Measurements from ENCODE around the gene PPP1R3D. TPM values are rescaled to one million over a fixed set of nuclear protein-coding genes. Genes with fewer than 3 reads are reported as not detected.
"Not testable (repeated sequence)": the region's sequence is repeated elsewhere in the genome, so short reads cannot be mapped to it uniquely, and the experiment has no call there.

PPP1R3D gene
- total RNA-seq, 1 experiment from 2014 or later: 7.0 TPM

DNA sequence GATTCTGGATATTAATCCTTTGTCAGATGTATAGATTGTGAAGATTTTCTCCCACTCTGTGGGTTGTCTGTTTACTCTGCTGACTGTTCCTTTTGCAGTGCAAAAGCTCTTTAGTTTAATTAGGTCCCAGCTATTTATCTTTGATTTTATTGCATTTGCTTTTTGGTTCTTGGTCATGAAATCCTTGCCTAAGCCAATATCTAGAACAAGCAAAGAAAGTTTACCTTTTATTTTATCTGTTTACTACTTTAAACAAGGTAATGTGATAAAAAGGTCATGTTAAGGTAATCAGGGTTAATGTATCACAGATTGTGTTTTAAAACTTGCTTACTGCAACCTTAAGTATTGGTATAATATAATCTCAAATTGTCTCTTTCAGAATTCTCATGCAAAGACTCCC, 17.5 kb upstream of the PPP1R3D start:
- H3K9me3 ChIP-seq (ENCODE audit: low read length): not testable (repeated sequence)

GRCh38 chr20:59955131-59955796, 15.2 kb upstream of the PPP1R3D start:
- Histone ChIP-seq H4K20me1 (ENCODE audit: insufficient read depth, low read depth, low read length) (no peaks in the 10 kb centered on the region), H3K4me2 (ENCODE audit: low read depth, low read length, poor library complexity, severe bottlenecking) (no peak overlapping the region), H3K27ac (ENCODE audit: low read length) (no peak overlapping the region), H3K36me3 (ENCODE audit: insufficient read depth, low read length) (no peaks in the 10 kb centered on the region), H3K4me1 (ENCODE audit: low read length) (no peaks in the 10 kb centered on the region), H3K4me3 (ENCODE audit: low read length) (no peak overlapping the region), H2AFZ (ENCODE audit: low read length) (no peak overlapping the region), H3K79me2 (ENCODE audit: low read length) (no peaks in the 10 kb centered on the region), H3K9me2 (replicated peaks; ENCODE audit: insufficient read depth, low read length) (no peaks in the 10 kb centered on the region), H3K9me3 (ENCODE audit: low read length) (no peaks in the 10 kb centered on the region), H3K9ac (ENCODE audit: low read length) (no peak overlapping the region), H3K27me3 (ENCODE audit: low read length) (no peaks in the 10 kb centered on the region)
- DNase-seq: no peak

More for the DNA sequence above, 17.5 kb upstream of the PPP1R3D start:
- not testable (repeated sequence) for H3K79me2 ChIP-seq (ENCODE audit: low read length); H3K4me2 ChIP-seq (ENCODE audit: low read depth, low read length, poor library complexity, severe bottlenecking); H3K9me2 ChIP-seq (replicated peaks; ENCODE audit: insufficient read depth, low read length); H2AFZ ChIP-seq (ENCODE audit: low read length); DNase-seq; H3K9ac ChIP-seq (ENCODE audit: low read length); H3K36me3 ChIP-seq (ENCODE audit: insufficient read depth, low read length); H3K27me3 ChIP-seq (ENCODE audit: low read length); H4K20me1 ChIP-seq (ENCODE audit: insufficient read depth, low read depth, low read length); H3K27ac ChIP-seq (ENCODE audit: low read length); H3K4me1 ChIP-seq (ENCODE audit: low read length); H3K4me3 ChIP-seq (ENCODE audit: low read length)

- no peaks in the 10 kb centered on the region for H3K4me1 ChIP-seq (ENCODE audit: low read length)
- H3K9ac ChIP-seq (ENCODE audit: low read length): no peak overlapping the region
- no peak overlapping the region for H3K27ac ChIP-seq (ENCODE audit: low read length)
- H3K9me2 ChIP-seq (replicated peaks; ENCODE audit: insufficient read depth, low read length): no peaks in the 10 kb centered on the region
- H3K9me3 ChIP-seq (ENCODE audit: low read length): no peaks in the 10 kb centered on the region
- H3K79me2 ChIP-seq (ENCODE audit: low read length): no peaks in the 10 kb centered on the region
- H3K4me3 ChIP-seq (ENCODE audit: low read length): no peak overlapping the region
- no peaks in the 10 kb centered on the region; the same call in 1 of the 2 replicates for H3K36me3 ChIP-seq (ENCODE audit: insufficient read depth, low read length)
- H4K20me1 ChIP-seq (ENCODE audit: insufficient read depth, low read depth, low read length): no peaks in the 10 kb centered on the region
- H2AFZ ChIP-seq (ENCODE audit: low read length): no peak overlapping the region
- no peaks in the 10 kb centered on the region for H3K27me3 ChIP-seq (ENCODE audit: low read length)
- no peak overlapping the region for H3K4me2 ChIP-seq (ENCODE audit: low read depth, low read length, poor library complexity, severe bottlenecking)
- no peak for DNase-seq
Measured at GRCh38 chr20:59954718-59955117, 14.6 kb upstream of the PPP1R3D start.

GRCh38 chr20:59949911-59950310, 9.8 kb upstream of the PPP1R3D start:
- Histone ChIP-seq H3K36me3 (ENCODE audit: insufficient read depth, low read length) (no peaks in the 10 kb centered on the region; the same call in 1 of the 2 replicates), H3K9ac (ENCODE audit: low read length) (no peak overlapping the region), H3K27ac (ENCODE audit: low read length) (no peak overlapping the region), H3K4me1 (ENCODE audit: low read length) (peaks cover 22% of the 10 kb centered on the region), H3K9me2 (replicated peaks; ENCODE audit: insufficient read depth, low read length) (no peaks in the 10 kb centered on the region), H2AFZ (ENCODE audit: low read length) (no peak overlapping the region), H3K27me3 (ENCODE audit: low read length) (no peaks in the 10 kb centered on the region), H3K4me3 (ENCODE audit: low read length) (no peak overlapping the region), H3K4me2 (ENCODE audit: low read depth, low read length, poor library complexity, severe bottlenecking) (no peak overlapping the region), H3K79me2 (ENCODE audit: low read length) (no peaks in the 10 kb centered on the region), H4K20me1 (ENCODE audit: insufficient read depth, low read depth, low read length) (no peaks in the 10 kb centered on the region), H3K9me3 (ENCODE audit: low read length) (no peaks in the 10 kb centered on the region)
- DNase-seq: no peak

DNA sequence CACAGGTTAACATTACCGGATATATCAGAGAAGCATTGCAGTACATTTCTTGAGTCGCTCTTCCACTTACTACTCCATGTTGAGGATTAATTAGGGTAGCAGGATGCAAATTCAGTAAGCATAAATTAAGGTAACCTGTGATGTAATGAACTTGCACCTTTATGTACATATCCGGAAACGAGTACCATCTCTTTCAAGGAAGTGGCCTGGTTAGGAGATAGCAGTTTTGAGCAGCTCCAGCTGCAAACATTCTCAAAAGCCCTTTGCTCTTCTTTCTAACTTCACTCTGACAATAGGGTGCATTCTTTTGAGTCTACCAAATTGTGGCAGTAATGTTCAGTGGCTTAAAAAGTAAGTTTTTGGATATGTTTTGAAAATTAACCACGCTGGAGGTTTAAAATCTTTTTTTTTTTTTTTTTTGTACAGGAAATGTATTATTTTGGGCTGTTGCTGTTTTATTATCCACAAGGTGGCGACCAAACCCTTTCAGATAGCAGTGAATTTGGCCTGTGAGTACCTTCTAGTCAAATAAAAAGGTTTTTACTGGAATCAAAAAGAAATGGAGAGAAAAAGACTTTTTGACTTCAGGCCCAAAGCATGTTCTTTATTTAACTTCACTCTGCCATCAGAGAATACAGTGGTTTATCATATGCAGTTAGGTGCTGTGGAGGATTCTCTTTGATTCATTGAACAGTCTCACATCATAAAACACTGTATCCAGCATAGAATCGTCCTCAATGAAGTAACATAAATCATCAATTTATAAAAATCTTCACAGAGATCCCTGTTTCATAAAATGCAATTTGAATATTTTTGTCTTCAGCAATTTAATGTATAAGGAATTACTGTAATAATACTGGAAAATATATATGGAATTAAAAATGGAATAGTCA, 9.0 kb upstream of the PPP1R3D start:
- peak; percentile 81 for DNase-seq
- Histone ChIP-seq H2AFZ (ENCODE audit: low read length) (peak overlapping the region; percentile 55), H3K9me2 (replicated peaks; ENCODE audit: insufficient read depth, low read length) (no peaks in the 10 kb centered on the region)

DNA sequence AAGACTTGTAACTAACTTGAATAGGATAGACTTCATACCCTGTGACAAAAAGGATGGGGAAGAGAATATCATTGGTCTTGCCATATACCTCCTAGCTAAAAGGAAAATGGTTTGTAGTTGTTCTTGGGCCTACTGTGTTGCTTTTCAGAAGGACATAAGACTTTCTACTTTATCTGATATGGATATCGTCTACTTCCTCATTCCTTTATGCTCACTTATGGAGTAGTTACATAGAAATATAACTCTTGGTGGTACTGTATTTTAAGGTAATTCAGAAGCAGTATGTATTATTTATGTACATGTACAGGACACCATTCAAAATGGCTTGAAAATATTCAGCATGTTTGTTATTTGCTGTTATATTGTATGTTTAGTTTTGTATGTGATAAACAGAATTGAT, 8.1 kb upstream of the PPP1R3D start:
- no peaks in the 10 kb centered on the region for H3K9me2 ChIP-seq (replicated peaks; ENCODE audit: insufficient read depth, low read length)
- H3K9me3 ChIP-seq (ENCODE audit: low read length): no peaks in the 10 kb centered on the region
- H3K79me2 ChIP-seq (ENCODE audit: low read length): 0 out of 2 replicates have a peak, but pooled peaks cover 5% of the 10 kb centered on the region
- H3K4me2 ChIP-seq (ENCODE audit: low read depth, low read length, poor library complexity, severe bottlenecking): no peak overlapping the region
- no peak overlapping the region for H3K4me3 ChIP-seq (ENCODE audit: low read length)
- H3K27me3 ChIP-seq (ENCODE audit: low read length): no peaks in the 10 kb centered on the region
- H2AFZ ChIP-seq (ENCODE audit: low read length): no peak overlapping the region
- no peaks in the 10 kb centered on the region for H4K20me1 ChIP-seq (ENCODE audit: insufficient read depth, low read depth, low read length)
- H3K9ac ChIP-seq (ENCODE audit: low read length): no peak overlapping the region
- no peak for DNase-seq
- peaks cover 11% of the 10 kb centered on the region; the same call in 1 of the 2 replicates for H3K36me3 ChIP-seq (ENCODE audit: insufficient read depth, low read length)
- H3K27ac ChIP-seq (ENCODE audit: low read length): peak overlapping the region; percentile 35; the same call in 1 of the 2 replicates
- peaks cover 32% of the 10 kb centered on the region for H3K4me1 ChIP-seq (ENCODE audit: low read length)

More for the DNA sequence above, 9.0 kb upstream of the PPP1R3D start:
- peak overlapping the region; percentile 22; the same call in 1 of the 2 replicates for H3K9ac ChIP-seq (ENCODE audit: low read length)
- H3K4me1 ChIP-seq (ENCODE audit: low read length): peaks cover 31% of the 10 kb centered on the region
- H3K4me2 ChIP-seq (ENCODE audit: low read depth, low read length, poor library complexity, severe bottlenecking): peak overlapping the region; percentile 51
- H3K9me3 ChIP-seq (ENCODE audit: low read length): no peaks in the 10 kb centered on the region
- H3K4me3 ChIP-seq (ENCODE audit: low read length): no peak overlapping the region
- H4K20me1 ChIP-seq (ENCODE audit: insufficient read depth, low read depth, low read length): no peaks in the 10 kb centered on the region
- H3K27ac ChIP-seq (ENCODE audit: low read length): peak overlapping the region; percentile 35; the same call in 1 of the 2 replicates
- H3K36me3 ChIP-seq (ENCODE audit: insufficient read depth, low read length): peaks cover 3% of the 10 kb centered on the region; the same call in 1 of the 2 replicates
- H3K79me2 ChIP-seq (ENCODE audit: low read length): 0 out of 2 replicates have a peak, but pooled peaks cover 2% of the 10 kb centered on the region
- no peaks in the 10 kb centered on the region for H3K27me3 ChIP-seq (ENCODE audit: low read length)

- no peak for DNase-seq
- Histone ChIP-seq H3K9me2 (replicated peaks; ENCODE audit: insufficient read depth, low read length) (no peaks in the 10 kb centered on the region), H2AFZ (ENCODE audit: low read length) (no peak overlapping the region), H3K36me3 (ENCODE audit: insufficient read depth, low read length) (peaks cover 20% of the 10 kb centered on the region; the same call in 1 of the 2 replicates), H4K20me1 (ENCODE audit: insufficient read depth, low read depth, low read length) (no peaks in the 10 kb centered on the region), H3K4me1 (ENCODE audit: low read length) (peaks cover 33% of the 10 kb centered on the region), H3K27me3 (ENCODE audit: low read length) (no peaks in the 10 kb centered on the region), H3K4me2 (ENCODE audit: low read depth, low read length, poor library complexity, severe bottlenecking) (no peak overlapping the region), H3K27ac (ENCODE audit: low read length) (no peak overlapping the region), H3K79me2 (ENCODE audit: low read length) (peaks cover 6% of the 10 kb centered on the region), H3K9ac (ENCODE audit: low read length) (no peak overlapping the region), H3K9me3 (ENCODE audit: low read length) (no peaks in the 10 kb centered on the region), H3K4me3 (ENCODE audit: low read length) (no peak overlapping the region)
Measured at GRCh38 chr20:59947376-59947775, 7.3 kb upstream of the PPP1R3D start.

DNA sequence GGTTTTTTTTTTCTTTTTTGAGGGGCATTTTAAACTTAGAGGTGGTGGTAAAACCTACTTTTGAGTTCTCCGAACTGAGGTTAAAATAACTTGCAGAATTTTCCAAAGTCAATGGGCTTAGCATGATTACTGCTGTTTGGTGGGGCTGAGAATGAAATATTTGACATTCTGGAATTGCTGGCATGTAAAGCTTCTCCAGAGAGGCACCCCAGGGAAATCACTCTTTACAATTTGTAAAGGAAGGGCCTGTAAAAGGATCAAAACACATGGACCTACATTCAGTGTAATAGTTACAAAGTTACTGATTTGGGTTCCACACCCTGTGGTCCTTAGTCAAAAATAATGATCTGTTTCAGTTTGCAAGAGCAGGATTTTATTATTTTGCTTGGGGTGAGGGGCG, 5.6 kb upstream of the PPP1R3D start:
- H3K4me2 ChIP-seq (ENCODE audit: low read depth, low read length, poor library complexity, severe bottlenecking): no peak overlapping the region
- DNase-seq: no peak
- H3K27ac ChIP-seq (ENCODE audit: low read length): no peak overlapping the region
- no peaks in the 10 kb centered on the region for H3K9me2 ChIP-seq (replicated peaks; ENCODE audit: insufficient read depth, low read length)
- H2AFZ ChIP-seq (ENCODE audit: low read length): no peak overlapping the region
- no peaks in the 10 kb centered on the region for H3K9me3 ChIP-seq (ENCODE audit: low read length)
- no peaks in the 10 kb centered on the region for H3K27me3 ChIP-seq (ENCODE audit: low read length)
- peaks cover 24% of the 10 kb centered on the region; the same call in 1 of the 2 replicates for H3K36me3 ChIP-seq (ENCODE audit: insufficient read depth, low read length)
- H4K20me1 ChIP-seq (ENCODE audit: insufficient read depth, low read depth, low read length): no peaks in the 10 kb centered on the region
- no peak overlapping the region for H3K4me3 ChIP-seq (ENCODE audit: low read length)
- peaks cover 44% of the 10 kb centered on the region for H3K4me1 ChIP-seq (ENCODE audit: low read length)
- H3K79me2 ChIP-seq (ENCODE audit: low read length): peaks cover 21% of the 10 kb centered on the region
- H3K9ac ChIP-seq (ENCODE audit: low read length): no peak overlapping the region

All from Karpas-422 (cell line).